Activated effector memory CD4-positive, alpha-beta T cell treated with anti-CD3 and anti-CD28 coated beads, Interleukin-2, amount 50 U/mL, for 16 hours (primary cell): ENCODE data around the gene BPIFB4.
"Not testable (repeated sequence)": the region's sequence is repeated elsewhere in the genome, so short reads cannot be mapped to it uniquely, and the experiment has no call there.

Experiments
- DNase-seq: peaks from one replicate; pipeline ENCODE4 v3.0.0-alpha.2; 2020

The BPIFB4 gene

DNA sequence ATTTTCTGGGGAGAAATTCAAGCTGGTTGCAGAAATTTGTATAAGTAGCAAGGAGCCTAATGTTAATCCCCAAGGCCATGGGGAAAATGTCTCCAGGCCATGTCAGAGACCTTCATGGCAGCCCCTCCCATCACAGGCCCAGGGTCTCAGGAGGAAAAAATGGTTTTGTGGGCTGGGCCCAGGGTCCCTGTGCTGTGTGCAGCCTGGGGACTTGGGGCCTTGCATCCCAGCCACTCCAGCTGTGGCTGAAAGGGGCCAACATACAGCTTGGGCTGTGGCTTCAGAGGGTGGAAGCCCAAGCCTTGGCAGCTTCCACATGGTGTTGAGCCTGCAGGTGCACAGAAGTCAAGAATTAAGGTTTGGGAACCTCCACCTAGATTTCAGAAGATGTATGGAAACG lies 42.9 kb downstream of the BPIFB4 start:
- DNase-seq = not testable (repeated sequence)

DNA sequence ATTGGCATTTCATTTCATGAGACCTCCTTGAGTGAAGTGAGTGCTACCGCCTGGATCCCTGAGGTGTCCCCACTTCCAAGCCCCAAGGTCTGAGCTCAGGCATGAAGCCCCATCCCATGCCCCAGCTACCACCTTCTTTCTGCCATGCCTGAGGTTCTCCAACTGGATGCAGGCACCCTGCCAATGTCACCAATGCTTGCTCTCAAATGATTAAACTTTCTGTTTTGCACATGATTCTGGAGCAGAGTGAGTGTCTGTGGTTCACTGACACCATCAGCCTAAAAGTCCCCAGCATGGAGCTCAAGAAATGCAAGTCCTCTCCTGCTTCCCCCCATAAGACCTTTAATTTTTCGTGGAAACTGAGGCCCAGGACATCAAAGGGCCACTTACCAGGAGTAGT lies 44.8 kb downstream of the BPIFB4 start:
- DNase-seq = no peak

DNA sequence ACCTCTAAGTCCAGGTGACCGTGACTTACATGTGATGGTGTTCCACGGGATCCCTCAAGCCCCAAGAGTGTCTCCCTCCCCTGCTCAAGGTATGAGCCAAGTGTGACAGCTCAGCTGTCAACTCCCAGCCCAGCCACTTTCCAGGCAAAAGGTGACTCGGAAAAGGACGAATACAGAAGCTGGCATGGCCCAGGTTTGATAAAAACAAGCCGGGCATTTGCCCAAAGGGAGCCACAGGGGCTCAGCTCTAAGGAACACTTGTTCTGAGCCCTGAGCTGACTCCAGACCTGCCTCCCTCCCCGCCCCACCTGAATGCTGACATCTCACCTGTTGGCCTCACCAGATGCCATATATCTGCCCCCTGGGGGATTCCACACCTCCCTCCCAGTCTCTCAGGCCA lies 45.6 kb downstream of the BPIFB4 start:
- DNase-seq = no peak

DNA sequence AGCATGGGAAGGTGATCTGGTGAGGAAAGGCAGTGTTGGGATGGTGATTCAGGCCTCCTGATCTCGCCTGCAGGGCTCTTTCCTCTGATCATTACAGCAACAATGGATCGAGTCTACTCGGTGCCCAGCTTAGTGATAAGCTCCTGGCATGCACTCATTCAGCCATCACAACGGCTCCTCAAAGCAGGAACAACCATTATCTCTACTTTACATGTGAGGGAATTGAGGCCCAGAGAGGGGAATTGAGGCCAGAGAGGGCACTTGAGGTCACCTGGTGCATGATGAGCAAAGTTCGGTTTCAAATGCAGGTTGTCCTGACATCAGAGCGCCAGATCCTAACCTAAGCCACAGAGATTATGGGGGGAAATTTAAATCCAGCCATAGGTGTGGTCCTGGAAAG lies 46.5 kb downstream of the BPIFB4 start:
- no peak for DNase-seq

DNA sequence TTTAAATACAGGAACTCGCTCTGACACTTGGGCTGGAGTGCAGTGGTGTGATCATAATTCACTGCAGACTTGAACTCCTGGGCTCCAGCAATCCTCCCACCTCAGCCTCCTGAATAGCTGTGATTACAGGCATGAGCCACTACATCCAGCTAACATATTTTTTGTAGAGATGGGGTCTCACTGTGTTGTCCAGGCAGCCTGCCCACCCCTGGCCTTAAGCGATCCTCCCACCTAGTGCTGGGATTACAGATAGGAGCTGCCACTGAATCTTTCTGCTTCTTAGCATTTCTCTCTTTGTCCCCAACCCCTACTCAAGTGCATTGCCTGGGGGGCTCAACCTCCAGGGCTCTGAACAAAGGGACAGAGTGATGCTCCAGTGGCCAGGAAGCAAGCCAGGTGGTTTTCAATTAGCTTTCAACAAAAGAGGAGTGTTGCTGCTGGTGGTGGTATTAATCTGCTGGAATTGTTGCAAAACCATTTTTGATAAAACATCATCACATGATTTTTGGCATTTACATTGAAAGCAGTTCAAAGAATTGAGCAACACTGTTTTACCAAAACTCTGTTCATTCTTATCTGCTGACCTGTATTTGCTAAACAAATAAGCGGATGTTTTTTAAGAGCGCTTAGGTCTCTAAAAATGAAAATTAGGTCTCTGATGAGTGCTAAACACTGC lies 48.1 kb downstream of the BPIFB4 start:
- DNase-seq = no peak

DNA sequence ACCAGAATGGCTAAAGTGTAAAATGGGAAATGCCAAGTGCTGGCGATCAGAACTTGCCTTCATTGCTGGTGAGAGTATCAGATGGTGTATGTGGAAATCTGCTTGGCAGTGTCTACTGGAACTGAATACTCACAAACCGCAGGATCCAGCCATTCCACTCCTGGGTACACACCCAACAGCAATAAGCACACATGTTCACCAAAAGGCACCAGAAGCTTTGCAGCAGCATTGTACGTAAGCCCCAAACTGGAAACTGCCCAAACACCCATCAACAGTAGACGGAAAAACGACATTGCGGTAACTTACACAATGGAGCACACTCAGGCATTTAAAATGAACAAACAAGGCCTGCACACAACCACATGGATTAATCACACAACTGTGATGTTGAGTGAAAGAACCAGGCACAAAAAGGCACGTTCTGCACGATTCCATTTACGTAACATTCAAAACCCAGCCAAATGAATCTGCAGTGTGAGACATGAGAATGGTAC lies 51.2 kb downstream of the BPIFB4 start:
- no peak for DNase-seq

DNA sequence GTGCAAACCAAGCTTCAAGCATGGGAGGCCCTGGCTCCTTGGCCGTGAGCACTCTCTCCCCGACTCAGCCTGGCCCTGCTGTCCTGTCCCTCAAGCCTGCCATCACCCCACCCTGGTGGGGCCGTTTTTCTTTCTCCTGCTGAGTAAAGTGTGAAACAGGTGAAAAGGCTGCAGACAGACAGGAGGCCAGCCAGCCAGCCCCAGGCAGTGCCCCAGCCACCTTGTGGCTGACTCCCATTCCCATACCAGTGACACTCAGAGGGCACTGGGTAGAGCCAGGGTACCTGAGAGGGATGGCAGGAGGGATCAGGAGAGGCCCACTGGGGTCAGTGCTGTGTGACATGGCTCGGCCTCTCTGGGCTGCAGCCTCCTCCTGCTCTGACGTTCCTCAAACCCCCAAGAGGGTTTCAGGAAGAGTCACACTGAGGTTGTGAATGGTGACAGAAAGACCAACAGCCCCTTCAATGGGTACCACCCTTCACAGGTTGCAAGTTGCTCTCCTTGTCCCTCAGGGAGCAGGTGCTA lies 52.6 kb downstream of the BPIFB4 start:
- no peak for DNase-seq

DNA sequence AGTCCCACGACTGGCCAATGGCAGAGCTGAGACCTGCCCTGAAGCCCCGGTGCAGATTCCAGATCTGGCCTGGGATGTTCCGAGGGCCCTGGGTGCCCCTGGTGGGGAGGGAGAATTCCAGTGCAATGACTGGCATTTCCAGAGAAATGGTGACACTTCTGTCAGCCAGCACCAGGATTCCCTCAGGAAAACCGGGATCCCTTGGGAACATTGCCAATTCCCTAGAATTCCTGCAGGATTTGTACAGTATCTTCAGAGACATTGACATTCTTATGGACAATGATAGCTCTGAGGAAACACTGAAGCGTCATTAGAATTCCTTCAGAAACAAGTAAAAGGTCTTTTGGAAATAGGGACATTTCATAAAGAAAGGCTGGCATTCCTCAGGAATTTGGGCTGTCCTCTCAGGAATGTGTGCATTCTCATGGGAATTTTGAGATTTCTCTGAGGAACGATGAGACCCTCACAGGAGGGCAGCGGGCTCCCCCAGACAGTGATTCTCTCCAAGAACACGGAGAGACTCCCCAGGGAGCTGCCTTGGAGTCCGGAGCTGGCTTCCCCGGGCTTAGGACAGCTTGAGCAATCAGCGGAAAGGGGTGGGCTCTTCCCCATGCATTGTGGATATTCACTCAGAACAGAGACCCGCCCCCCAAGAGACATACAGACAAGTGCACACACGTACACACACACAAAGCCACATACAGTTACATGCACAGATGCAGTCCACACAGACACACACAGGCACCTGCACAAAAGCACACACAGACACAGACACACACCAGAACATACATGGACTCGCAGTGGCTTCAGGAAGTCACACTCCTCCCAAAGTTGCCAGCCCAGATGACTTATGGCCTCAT lies 53.3 kb downstream of the BPIFB4 start:
- DNase-seq = no peak

DNA sequence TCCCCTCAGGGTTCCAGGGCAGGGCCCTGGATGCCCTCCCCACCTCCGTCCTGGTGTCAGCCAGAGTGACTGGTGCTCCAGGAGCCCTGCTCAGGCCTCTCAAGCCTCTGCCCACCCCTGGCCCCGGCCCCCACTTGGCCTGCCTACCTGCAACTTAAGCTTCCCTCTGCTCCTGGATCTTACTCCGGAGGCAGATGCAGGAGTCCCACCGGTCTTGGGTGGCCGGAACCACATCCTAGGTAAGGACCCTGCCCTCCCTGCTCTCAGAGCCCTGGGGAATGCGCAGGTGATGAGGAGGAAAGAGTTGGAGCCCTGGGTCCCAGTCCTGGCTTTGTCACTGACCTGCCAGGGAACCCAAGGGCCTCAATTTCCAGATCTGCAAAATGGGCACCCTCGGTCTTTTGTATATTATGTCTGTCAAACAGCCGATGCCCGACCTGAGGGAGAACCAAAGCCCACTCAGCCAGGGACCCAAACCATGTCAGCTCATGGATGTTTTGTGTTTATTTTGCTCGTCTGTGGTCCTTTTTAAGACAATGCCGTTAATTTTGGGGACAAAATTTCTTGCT lies 54.0 kb downstream of the BPIFB4 start:
- no peak for DNase-seq

DNA sequence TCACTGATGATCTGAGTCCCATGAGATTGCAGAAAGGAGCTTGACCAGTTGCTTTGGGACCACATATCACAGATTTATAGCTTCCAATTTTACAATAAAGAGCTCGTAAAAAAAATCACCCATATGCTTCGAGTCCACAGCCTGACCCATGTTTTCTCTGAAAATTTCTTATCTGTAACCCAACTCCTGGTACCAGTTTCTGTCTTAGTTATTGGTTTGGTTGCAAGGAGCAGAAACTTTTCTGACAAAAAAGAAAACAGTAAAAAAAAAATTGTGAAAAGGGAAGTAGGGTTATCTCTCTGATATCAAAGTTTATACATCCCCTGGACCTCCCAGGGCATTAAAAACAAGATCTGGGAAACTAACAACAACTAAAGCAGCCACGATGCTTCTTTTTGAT lies 57.8 kb downstream of the BPIFB4 start:
- DNase-seq = no peak

DNA sequence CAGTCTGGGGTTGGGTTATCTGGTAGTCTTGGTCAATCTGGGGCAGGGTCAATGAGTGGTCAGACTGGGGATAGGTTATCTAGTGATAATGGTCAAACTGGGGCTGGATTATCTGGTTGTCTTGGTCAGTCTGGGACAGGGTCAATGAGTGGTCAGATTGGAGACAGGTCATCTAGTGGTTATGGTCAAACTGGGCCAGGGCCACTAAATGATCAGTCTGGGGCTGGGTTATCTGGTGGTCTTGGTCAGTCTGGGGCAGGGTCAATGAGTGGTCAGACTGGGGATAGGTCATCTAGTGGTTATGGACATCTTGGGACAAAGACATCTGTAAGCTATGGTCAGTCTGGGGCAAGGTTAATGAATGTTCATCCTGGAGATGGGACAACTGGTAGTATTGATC lies 60.0 kb downstream of the BPIFB4 start:
- DNase-seq = no peak

DNA sequence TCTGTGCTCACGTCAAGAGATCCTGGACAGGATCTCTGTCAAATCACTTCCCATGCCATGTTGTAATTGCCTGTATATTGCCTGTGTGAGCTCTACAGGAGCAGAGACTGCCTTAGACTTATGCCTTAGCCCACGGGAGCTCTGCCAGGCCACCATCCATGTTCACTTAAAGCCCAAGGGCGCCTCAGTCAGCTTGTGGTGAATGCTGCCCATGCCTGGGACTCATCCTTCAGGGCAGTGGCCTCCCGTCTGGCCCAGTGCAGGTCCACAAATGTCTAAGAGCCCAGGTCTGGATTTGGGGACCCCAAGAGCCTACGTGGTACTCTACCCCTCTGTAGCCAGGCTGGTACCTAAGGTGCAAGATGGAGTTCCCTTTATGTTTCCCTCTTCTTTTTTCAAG lies 66.1 kb downstream of the BPIFB4 start:
- no peak for DNase-seq

DNA sequence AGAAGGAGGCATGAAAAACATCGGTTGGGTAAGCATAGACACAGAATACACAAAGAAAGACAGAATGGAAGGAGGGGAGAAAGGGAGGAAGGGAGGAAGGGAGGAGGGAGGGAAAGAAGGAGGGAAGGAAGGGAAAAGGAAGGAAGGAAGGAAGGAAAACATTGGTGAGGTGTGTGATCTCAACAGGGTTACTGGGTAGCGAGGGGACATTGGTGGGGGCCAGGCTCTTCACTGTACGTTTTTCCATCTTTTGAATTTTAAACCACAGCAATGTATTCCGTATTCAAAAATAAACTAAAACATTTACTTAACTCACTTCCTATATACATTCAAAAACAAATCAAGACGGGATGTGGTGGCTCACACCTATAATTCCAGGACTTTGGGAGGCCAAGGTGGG lies 67.9 kb downstream of the BPIFB4 start:
- no peak for DNase-seq

DNA sequence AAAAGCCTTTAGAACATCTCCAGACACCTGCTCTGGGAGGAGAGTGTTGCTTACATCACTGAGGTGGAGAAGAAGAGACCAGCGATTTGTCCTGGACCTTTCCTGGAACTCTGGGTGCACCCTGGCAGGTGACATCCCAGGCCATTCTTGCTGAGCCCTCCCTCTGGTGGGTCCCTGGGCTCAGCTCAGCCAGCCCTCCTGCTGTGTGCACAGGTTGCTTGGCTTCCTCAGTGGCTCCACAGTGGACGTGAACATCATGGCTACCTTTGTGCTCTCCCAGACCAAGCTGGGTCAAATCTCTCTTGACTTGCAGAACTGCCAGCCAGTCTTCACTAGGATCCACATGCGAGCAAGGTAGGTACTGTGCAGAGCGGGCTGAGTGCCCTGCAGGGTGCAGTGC lies 68.6 kb downstream of the BPIFB4 start:
- DNase-seq = no peak

DNA sequence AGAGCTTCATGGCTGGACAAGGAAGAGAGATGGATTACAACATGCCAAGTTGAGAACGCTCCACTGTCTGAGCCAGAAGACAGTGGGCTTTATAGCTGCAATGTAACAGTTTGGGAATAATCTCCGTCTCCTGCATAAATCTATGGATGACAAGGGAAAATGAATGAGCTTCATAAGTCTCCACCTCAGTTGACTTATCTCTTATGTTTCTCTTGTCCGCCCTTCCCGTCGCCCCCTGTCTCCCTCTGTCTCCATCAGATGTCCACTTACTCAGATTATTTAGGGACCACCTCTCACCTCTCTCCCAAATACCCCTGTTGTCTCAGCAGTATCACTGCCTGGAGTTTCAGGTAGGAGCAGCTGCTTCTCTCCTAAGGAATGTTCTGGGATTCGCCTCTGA lies 74.8 kb downstream of the BPIFB4 start:
- DNase-seq = no peak

DNA sequence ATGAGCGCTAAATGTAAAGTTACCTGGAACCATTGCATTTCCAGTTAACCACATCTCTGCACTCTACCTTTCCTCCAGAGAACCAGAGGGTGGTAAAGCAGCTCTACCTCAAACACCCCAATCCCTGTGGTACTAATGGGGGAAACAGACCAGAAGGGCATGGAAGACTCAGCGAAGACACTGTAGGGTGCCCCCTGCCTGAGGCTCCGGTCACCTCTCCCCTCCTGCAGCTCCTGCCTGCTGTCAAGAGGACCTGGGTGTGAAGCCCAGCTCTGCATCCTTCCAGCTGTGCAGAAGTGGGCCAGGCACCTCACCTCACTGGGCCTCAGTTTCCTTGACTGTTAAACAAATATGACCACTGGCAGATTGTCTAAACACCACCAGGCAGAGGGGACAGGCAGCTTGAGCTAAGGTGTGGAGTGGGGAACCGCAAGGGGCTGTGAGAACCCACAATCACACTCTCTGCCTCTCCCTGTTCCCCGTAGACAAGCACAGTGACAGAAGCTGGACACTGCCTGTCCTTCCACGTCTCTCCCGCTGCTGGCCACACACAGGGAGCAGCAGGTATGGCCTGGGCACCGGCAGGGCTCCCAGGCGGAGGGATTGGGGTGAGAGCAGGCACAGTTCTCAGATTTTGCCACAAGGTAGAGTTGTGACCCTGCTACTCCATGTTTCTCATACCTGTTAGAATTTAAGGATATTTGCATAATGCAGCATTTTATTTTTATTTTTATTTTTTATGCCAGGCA lies 79.4 kb downstream of the BPIFB4 start:
- DNase-seq = no peak

DNA sequence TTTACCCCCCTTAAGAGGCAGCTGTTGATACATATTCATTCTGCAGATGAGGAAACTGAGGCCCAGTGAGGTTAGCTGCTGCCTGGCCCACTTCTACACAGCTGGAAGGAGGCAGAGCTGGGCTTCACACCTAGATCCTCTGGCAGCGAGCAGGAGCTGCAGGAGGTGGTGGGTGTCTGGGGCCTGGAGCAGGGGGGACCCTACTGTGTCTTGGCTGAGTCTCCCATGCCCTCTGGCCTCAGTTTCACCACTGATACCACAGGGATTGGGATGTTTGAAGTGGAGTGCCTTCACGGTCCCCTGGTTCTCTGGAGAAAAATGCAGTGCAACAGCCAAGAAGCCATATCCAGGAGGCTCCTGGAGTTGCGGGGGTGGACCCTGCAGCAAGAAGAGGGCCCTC lies 80.3 kb downstream of the BPIFB4 start:
- no peak for DNase-seq

DNA sequence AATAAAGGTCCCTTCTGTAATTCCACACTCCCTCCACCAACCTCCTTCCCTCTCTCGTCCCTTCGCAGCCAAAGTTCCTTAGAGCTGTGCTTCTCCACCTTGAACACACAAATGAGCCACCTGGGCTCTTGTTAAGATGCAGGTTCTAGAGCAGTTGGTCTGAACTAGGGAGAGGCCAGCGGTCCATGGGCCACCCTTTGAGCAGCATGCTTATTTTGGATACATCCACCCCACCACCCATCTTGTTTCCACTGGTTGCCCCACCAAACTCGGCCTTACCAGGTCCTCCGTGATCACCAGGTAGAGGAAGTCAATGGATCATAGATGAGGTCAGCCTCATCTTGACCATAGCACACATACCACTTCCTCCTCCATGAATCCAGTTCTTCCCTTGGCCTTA lies 81.2 kb downstream of the BPIFB4 start:
- no peak for DNase-seq
